HG03565 (cell line): Measurements from ENCODE around the gene CNPY4.
A peak's percentile ranks its signal among the peaks of the same experiment; 100 is the strongest.

Source experiments
- ATAC-seq: cut with Tn5 transposase; IDR thresholded peaks from one replicate; pipeline ENCODE4 v1.9.1; 2021; ENCODE audit warnings: mild to moderate bottlenecking, moderate library complexity; ENCODE audit not compliant: unreplicated experiment

CNPY4 gene

GRCh38 chr7:100119072-100119969 is at the start of gene CNPY4, which contains the start of gene TAF6:
Gene CNPY4 (plus strand): TSS chr7:100119634. CDS start chr7:100119745, 111 bp downstream.
Gene TAF6 (minus strand): TSS chr7:100119358. CDS start chr7:100114209, 5,149 bp downstream.
- peak; percentile 56 for ATAC-seq

- no peak for ATAC-seq
Measured at GRCh38 chr7:100069991-100070390, 49.4 kb upstream of the CNPY4 start.

- ATAC-seq, result no peak
Measured at GRCh38 chr7:100071018-100071723, 48.3 kb upstream of the CNPY4 start.

- ATAC-seq, result no peak
Measured at GRCh38 chr7:100072462-100072861, 47.0 kb upstream of the CNPY4 start.

GRCh38 chr7:100074841-100075240 is 44.6 kb upstream of the CNPY4 start:
- ATAC-seq, result no peak

- no peak for ATAC-seq
Measured at GRCh38 chr7:100075418-100075817, 44.0 kb upstream of the CNPY4 start.

GRCh38 chr7:100077205-100077604 is 42.2 kb upstream of the CNPY4 start:
- no peak for ATAC-seq

GRCh38 chr7:100079024-100079560 is 40.3 kb upstream of the CNPY4 start:
- ATAC-seq, result no peak

GRCh38 chr7:100080907-100081534 is 38.4 kb upstream of the CNPY4 start:
- no peak for ATAC-seq

GRCh38 chr7:100081535-100082102 is 37.8 kb upstream of the CNPY4 start, which contains the start of gene ZNF3:
Gene ZNF3 (minus strand): TSS chr7:100081723. CDS start chr7:100077357, 4,366 bp downstream.
- ATAC-seq, result peak; percentile 73

GRCh38 chr7:100082978-100083377 is 36.5 kb upstream of the CNPY4 start:
- no peak for ATAC-seq

GRCh38 chr7:100085515-100085914 is 33.9 kb upstream of the CNPY4 start:
- no peak for ATAC-seq

GRCh38 chr7:100087055-100087750 is 32.2 kb upstream of the CNPY4 start:
- ATAC-seq, result no peak

GRCh38 chr7:100088095-100088620 is 31.3 kb upstream of the CNPY4 start:
- no peak for ATAC-seq

GRCh38 chr7:100088621-100089457 is 30.6 kb upstream of the CNPY4 start, which contains the start of gene COPS6:
Gene COPS6 (plus strand): TSS chr7:100088969. CDS start chr7:100088991, 22 bp downstream.
- no peak for ATAC-seq

- no peak for ATAC-seq
Measured at GRCh38 chr7:100089458-100090196, 29.8 kb upstream of the CNPY4 start.

- no peak for ATAC-seq
Measured at GRCh38 chr7:100090527-100091410, 28.7 kb upstream of the CNPY4 start.
